ENCODE data around the gene NDUFS4.
"Not testable (repeated sequence)": the region's sequence is repeated elsewhere in the genome, so short reads cannot be mapped to it uniquely, and the experiment has no call there.

The NDUFS4 gene

GRCh38 chr5:53616939-53617549 lies 56.6 kb downstream of the NDUFS4 start:
- no peak for TF ChIP-seq CTCF (IDR thresholded peaks at IDR 0.05; ENCODE audit: extremely low read depth, insufficient read depth, missing control alignments)
- in situ Hi-C loops (cut with MboI; ENCODE audit: low pct_unique_long_range_greater_than_20kb, low sequenced_read_pairs, unreplicated experiment): no loop called here
- DNase-seq (ENCODE audit: low spot score): no peak

GRCh38 chr5:53631251-53631650 lies 70.8 kb downstream of the NDUFS4 start:
- DNase-seq (ENCODE audit: low spot score): no peak
- in situ Hi-C loops (cut with MboI; ENCODE audit: low pct_unique_long_range_greater_than_20kb, low sequenced_read_pairs, unreplicated experiment): no loop called here
- no peak for TF ChIP-seq CTCF (IDR thresholded peaks at IDR 0.05; ENCODE audit: extremely low read depth, insufficient read depth, missing control alignments)

GRCh38 chr5:53642061-53642460 lies 81.6 kb downstream of the NDUFS4 start:
- in situ Hi-C loops (cut with MboI; ENCODE audit: low pct_unique_long_range_greater_than_20kb, low sequenced_read_pairs, unreplicated experiment): no loop called here
- no peak for TF ChIP-seq CTCF (IDR thresholded peaks at IDR 0.05; ENCODE audit: extremely low read depth, insufficient read depth, missing control alignments)
- DNase-seq (ENCODE audit: low spot score): no peak

- no peak for DNase-seq (ENCODE audit: low spot score)
- in situ Hi-C loops (cut with MboI; ENCODE audit: low pct_unique_long_range_greater_than_20kb, low sequenced_read_pairs, unreplicated experiment): no loop called here
- no peak for TF ChIP-seq CTCF (IDR thresholded peaks at IDR 0.05; ENCODE audit: extremely low read depth, insufficient read depth, missing control alignments)
Observed at GRCh38 chr5:53643445-53643844, 83.0 kb downstream of the NDUFS4 start.

- DNase-seq (ENCODE audit: low spot score): no peak
- TF ChIP-seq CTCF (IDR thresholded peaks at IDR 0.05; ENCODE audit: extremely low read depth, insufficient read depth, missing control alignments): no peak
- in situ Hi-C loops (cut with MboI; ENCODE audit: low pct_unique_long_range_greater_than_20kb, low sequenced_read_pairs, unreplicated experiment): no loop called here
Observed at GRCh38 chr5:53645078-53645477, 84.6 kb downstream of the NDUFS4 start.

GRCh38 chr5:53649352-53649751 lies 88.9 kb downstream of the NDUFS4 start:
- no peak for DNase-seq (ENCODE audit: low spot score)
- in situ Hi-C loops (cut with MboI; ENCODE audit: low pct_unique_long_range_greater_than_20kb, low sequenced_read_pairs, unreplicated experiment): no loop called here

GRCh38 chr5:53660573-53660972 lies 100.1 kb downstream of the NDUFS4 start:
- DNase-seq (ENCODE audit: low spot score); in situ Hi-C loops (cut with MboI; ENCODE audit: low pct_unique_long_range_greater_than_20kb, low sequenced_read_pairs, unreplicated experiment): not testable (repeated sequence)

More at GRCh38 chr5:53649352-53649751, 88.9 kb downstream of the NDUFS4 start:
- no peak for TF ChIP-seq CTCF (IDR thresholded peaks at IDR 0.05; ENCODE audit: extremely low read depth, insufficient read depth, missing control alignments)

- DNase-seq (ENCODE audit: low spot score); in situ Hi-C loops (cut with MboI; ENCODE audit: low pct_unique_long_range_greater_than_20kb, low sequenced_read_pairs, unreplicated experiment): not testable (repeated sequence)
Observed at GRCh38 chr5:53665313-53665712, 104.9 kb downstream of the NDUFS4 start.
